Activated CD4-positive, alpha-beta memory T cell treated with anti-CD3 and anti-CD28 coated beads for 36 hours (primary cell): ENCODE results near the gene ABCA5. TPM values are rescaled to one million over a fixed set of nuclear protein-coding genes. Genes with fewer than 3 reads are reported as not detected.

Experiments
- CTCF ChIA-PET: fragments of 350-600 bp; sonication (Branson Sonifier 250); formaldehyde crosslinking; loops from one replicate; lab custom pipeline; 2021; ENCODE audit warnings: antibody characterized with exemption, inconsistent platforms; lab: Charles Lee
- POLR2A ChIA-PET: fragments of 350-600 bp; sonication (Branson Sonifier 250); formaldehyde crosslinking; loops from one replicate; lab custom pipeline; 2021; ENCODE audit warnings: antibody characterized with exemption; lab: Charles Lee
- DNase-seq: peaks from one replicate; pipeline ENCODE4 v3.0.0-alpha.2; 2020
- H3K27ac Mint-ChIP-seq: one replicate; pipeline ENCODE4 v1.8.0; 2021; ENCODE audit warnings: mixed read lengths
- H3K27me3 Mint-ChIP-seq: one replicate; pipeline ENCODE4 v1.8.0; 2021; ENCODE audit warnings: mixed read lengths
- H3K36me3 Mint-ChIP-seq: one replicate; pipeline ENCODE4 v1.8.0; 2021; ENCODE audit warnings: mixed read lengths
- H3K4me1 Mint-ChIP-seq: one replicate; pipeline ENCODE4 v1.8.0; 2021; ENCODE audit warnings: low read depth, mixed read lengths
- H3K4me3 Mint-ChIP-seq: one replicate; pipeline ENCODE4 v1.8.0; 2021; ENCODE audit warnings: mild to moderate bottlenecking, mixed read lengths
- H3K9me3 Mint-ChIP-seq: one replicate; pipeline ENCODE4 v1.8.0; 2021; ENCODE audit warnings: mixed read lengths
- intact Hi-C: fragments of 100-400 bp; cut with micrococcal nuclease; formaldehyde crosslinking; loops from one replicate; pipeline ENCODE4 v1.15.1; 2023
- total RNA-seq, 2 experiments: library from RNA; stranded (reverse); gene quantifications; one replicate each; pipeline ENCODE4 v1.2.3, GENCODE V29; 2021

ABCA5 gene
- total RNA-seq, 2 experiments from 2014 or later = 12.8 to 13.0 TPM

GRCh38 chr17:69348429-69348828, 21.5 kb upstream of the ABCA5 start:
- Mint-ChIP-seq H3K36me3 (no peaks in the 10 kb centered on the region), H3K27me3 (peaks cover 7% of the 10 kb centered on the region), H3K27ac (no peak overlapping the region), H3K4me3 (no peak overlapping the region), H3K4me1 (no peaks in the 10 kb centered on the region), H3K9me3 (no peaks in the 10 kb centered on the region)
- intact Hi-C loops = no loop called here
- ChIA-PET POLR2A (no interaction called here), CTCF (interaction anchor here (1.6 kb wide), 1 partner anchor 14 kb away, joined by 6 read pairs; no protein-coding TSS in a partner anchor)
- no peak for DNase-seq

- H3K27ac Mint-ChIP-seq = no peak overlapping the region
- peaks cover 9% of the 10 kb centered on the region for H3K27me3 Mint-ChIP-seq
- H3K9me3 Mint-ChIP-seq = no peaks in the 10 kb centered on the region
- H3K36me3 Mint-ChIP-seq = no peaks in the 10 kb centered on the region
- intact Hi-C loops = no loop called here
- ChIA-PET CTCF (interaction anchor here (1.6 kb wide), 1 partner anchor 13 kb away, joined by 6 read pairs; no protein-coding TSS in a partner anchor), POLR2A (no interaction called here)
- DNase-seq = no peak
- H3K4me1 Mint-ChIP-seq = no peaks in the 10 kb centered on the region
- no peak overlapping the region for H3K4me3 Mint-ChIP-seq
Measured at GRCh38 chr17:69346766-69347165, 19.8 kb upstream of the ABCA5 start.

GRCh38 chr17:69344939-69345338, 18.0 kb upstream of the ABCA5 start:
- POLR2A ChIA-PET = no interaction called here
- DNase-seq = no peak
- intact Hi-C loops = no loop called here
- CTCF ChIA-PET = no interaction called here
- peaks cover 9% of the 10 kb centered on the region for H3K27me3 Mint-ChIP-seq
- no peaks in the 10 kb centered on the region for H3K4me1 Mint-ChIP-seq
- no peak overlapping the region for H3K4me3 Mint-ChIP-seq
- no peaks in the 10 kb centered on the region for H3K36me3 Mint-ChIP-seq
- no peaks in the 10 kb centered on the region for H3K9me3 Mint-ChIP-seq
- no peak overlapping the region for H3K27ac Mint-ChIP-seq

- no peak for DNase-seq
- Mint-ChIP-seq H3K4me1 (no peaks in the 10 kb centered on the region), H3K27ac (no peak overlapping the region), H3K27me3 (peaks cover 2% of the 10 kb centered on the region), H3K9me3 (no peaks in the 10 kb centered on the region), H3K36me3 (no peaks in the 10 kb centered on the region), H3K4me3 (no peak overlapping the region)
- POLR2A ChIA-PET = no interaction called here
- CTCF ChIA-PET = no interaction called here
- intact Hi-C loops = no loop called here
Measured at GRCh38 chr17:69342896-69343644, 16.1 kb upstream of the ABCA5 start.

GRCh38 chr17:69339937-69340336, 13.0 kb upstream of the ABCA5 start:
- Mint-ChIP-seq H3K9me3 (peaks cover 5% of the 10 kb centered on the region), H3K4me1 (peaks cover 3% of the 10 kb centered on the region), H3K27ac (no peak overlapping the region), H3K27me3 (peaks cover 2% of the 10 kb centered on the region), H3K4me3 (no peak overlapping the region), H3K36me3 (no peaks in the 10 kb centered on the region)
- no peak for DNase-seq
- intact Hi-C loops = no loop called here
- ChIA-PET CTCF (no interaction called here), POLR2A (no interaction called here)

GRCh38 chr17:69336996-69337395, 10.1 kb upstream of the ABCA5 start:
- POLR2A ChIA-PET = no interaction called here
- H3K36me3 Mint-ChIP-seq = no peaks in the 10 kb centered on the region
- H3K27me3 Mint-ChIP-seq = peaks cover 7% of the 10 kb centered on the region
- CTCF ChIA-PET = no interaction called here
- no peak for DNase-seq
- H3K4me3 Mint-ChIP-seq = no peak overlapping the region
- intact Hi-C loops = no loop called here
- H3K4me1 Mint-ChIP-seq = peaks cover 3% of the 10 kb centered on the region
- H3K27ac Mint-ChIP-seq = no peak overlapping the region
- peaks cover 5% of the 10 kb centered on the region for H3K9me3 Mint-ChIP-seq

GRCh38 chr17:69336580-69336979, 9.6 kb upstream of the ABCA5 start:
- ChIA-PET POLR2A (no interaction called here), CTCF (no interaction called here)
- no peak overlapping the region for H3K27ac Mint-ChIP-seq
- peaks cover 3% of the 10 kb centered on the region for H3K4me1 Mint-ChIP-seq
- peaks cover 7% of the 10 kb centered on the region for H3K27me3 Mint-ChIP-seq
- H3K36me3 Mint-ChIP-seq = no peaks in the 10 kb centered on the region
- no peak overlapping the region for H3K4me3 Mint-ChIP-seq
- no peak for DNase-seq
- intact Hi-C loops = no loop called here
- H3K9me3 Mint-ChIP-seq = peaks cover 5% of the 10 kb centered on the region

GRCh38 chr17:69335058-69335457, 8.1 kb upstream of the ABCA5 start:
- ChIA-PET POLR2A (no interaction called here), CTCF (interaction anchor here (0.6 to 2.4 kb wide), 6 partner anchors 12 to 627 kb away, joined by 3 to 14 read pairs (median 4); no protein-coding TSS in a partner anchor)
- Mint-ChIP-seq H3K27me3 (peaks cover 8% of the 10 kb centered on the region), H3K4me1 (peaks cover 3% of the 10 kb centered on the region), H3K27ac (no peak overlapping the region), H3K9me3 (peaks cover 6% of the 10 kb centered on the region), H3K36me3 (no peaks in the 10 kb centered on the region), H3K4me3 (no peak overlapping the region)
- no peak for DNase-seq
- intact Hi-C loops = loop anchor here (1.0 kb wide), 1 partner anchor 188 kb away; no protein-coding TSS in a partner anchor

GRCh38 chr17:69333561-69333960, 6.6 kb upstream of the ABCA5 start:
- H3K27me3 Mint-ChIP-seq = peaks cover 8% of the 10 kb centered on the region
- CTCF ChIA-PET = interaction anchor here (1.5 to 2.4 kb wide), 3 partner anchors 14 to 75 kb away, joined by 3 to 14 read pairs (median 6); no protein-coding TSS in a partner anchor
- intact Hi-C loops = no loop called here
- no peak overlapping the region for H3K27ac Mint-ChIP-seq
- peaks cover 10% of the 10 kb centered on the region for H3K9me3 Mint-ChIP-seq
- POLR2A ChIA-PET = no interaction called here
- H3K4me1 Mint-ChIP-seq = peaks cover 3% of the 10 kb centered on the region
- no peaks in the 10 kb centered on the region for H3K36me3 Mint-ChIP-seq
- H3K4me3 Mint-ChIP-seq = no peak overlapping the region
- DNase-seq = no peak

- no peak for DNase-seq
- Mint-ChIP-seq H3K4me3 (no peak overlapping the region), H3K36me3 (no peaks in the 10 kb centered on the region), H3K4me1 (peaks cover 10% of the 10 kb centered on the region), H3K27ac (no peak overlapping the region), H3K27me3 (peaks cover 8% of the 10 kb centered on the region), H3K9me3 (peaks cover 10% of the 10 kb centered on the region)
- CTCF ChIA-PET = no interaction called here
- POLR2A ChIA-PET = no interaction called here
- intact Hi-C loops = no loop called here
Measured at GRCh38 chr17:69331756-69332155, 4.8 kb upstream of the ABCA5 start.

GRCh38 chr17:69326377-69327059, 415 bp downstream of the ABCA5 start:
- Mint-ChIP-seq H3K27me3 (peaks cover 2% of the 10 kb centered on the region), H3K4me1 (peaks cover 28% of the 10 kb centered on the region), H3K4me3 (peak overlapping the region; percentile 97), H3K9me3 (peaks cover 5% of the 10 kb centered on the region), H3K27ac (peak overlapping the region; percentile 86), H3K36me3 (no peaks in the 10 kb centered on the region)
- ChIA-PET POLR2A (interaction anchor here (1.5 kb wide), 1 partner anchor 89 kb away, joined by 4 read pairs; no protein-coding TSS in a partner anchor), CTCF (no interaction called here)
- DNase-seq = peak; percentile 23
- intact Hi-C loops = loop anchor here (1.0 to 5.0 kb wide), 3 partner anchors 88 to 1332 kb away; partner anchors contain the start of genes MAP2K6 and PRKAR1A
